CD4-positive, alpha-beta T cell treated with Interleukin-21 for 1 hour (primary cell): ENCODE measurements around the gene RAB3A.

Experiments
- DNase-seq: peaks from one replicate; pipeline ENCODE4 v3.0.0-alpha.2; 2020

The RAB3A gene, protein sequence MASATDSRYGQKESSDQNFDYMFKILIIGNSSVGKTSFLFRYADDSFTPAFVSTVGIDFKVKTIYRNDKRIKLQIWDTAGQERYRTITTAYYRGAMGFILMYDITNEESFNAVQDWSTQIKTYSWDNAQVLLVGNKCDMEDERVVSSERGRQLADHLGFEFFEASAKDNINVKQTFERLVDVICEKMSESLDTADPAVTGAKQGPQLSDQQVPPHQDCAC

GRCh38 chr19:18203863-18204393, at the start of gene RAB3A:
Gene RAB3A (minus strand): TSS chr19:18204042. CDS start chr19:18202740, 1,302 bp downstream.
- DNase-seq, result peak; percentile 99

DNA sequence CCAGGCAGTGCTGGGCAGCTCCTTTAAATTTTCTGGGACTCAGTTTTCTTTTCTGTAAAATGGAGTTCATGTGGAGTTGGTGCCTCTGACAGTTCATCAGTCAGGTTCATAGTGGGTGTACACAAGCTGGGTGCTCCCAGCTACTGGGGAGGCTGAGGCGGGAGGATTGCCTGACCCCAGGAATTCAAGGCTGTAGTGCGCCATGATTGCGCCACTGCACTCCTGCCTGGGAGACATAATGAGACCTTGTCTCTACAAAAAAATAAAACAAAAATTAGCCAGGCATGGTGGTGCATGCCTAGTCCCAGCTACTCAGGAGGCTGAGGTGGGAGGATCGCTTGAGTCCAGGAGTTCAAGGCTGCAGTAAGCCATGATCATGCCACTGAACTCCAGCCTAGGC, 49.3 kb upstream of the RAB3A start:
- DNase-seq, result no peak

- DNase-seq, result no peak
These were observed 48.5 kb upstream of the RAB3A start for GRCh38 chr19:18252370-18252717.

- DNase-seq, result peak; percentile 83
These were observed 47.9 kb upstream of the RAB3A start for GRCh38 chr19:18251587-18252369.

- no peak for DNase-seq
These were observed 46.0 kb upstream of the RAB3A start for GRCh38 chr19:18249834-18250233.

- DNase-seq, result no peak
These were observed 41.5 kb upstream of the RAB3A start for GRCh38 chr19:18245297-18245696.

DNA sequence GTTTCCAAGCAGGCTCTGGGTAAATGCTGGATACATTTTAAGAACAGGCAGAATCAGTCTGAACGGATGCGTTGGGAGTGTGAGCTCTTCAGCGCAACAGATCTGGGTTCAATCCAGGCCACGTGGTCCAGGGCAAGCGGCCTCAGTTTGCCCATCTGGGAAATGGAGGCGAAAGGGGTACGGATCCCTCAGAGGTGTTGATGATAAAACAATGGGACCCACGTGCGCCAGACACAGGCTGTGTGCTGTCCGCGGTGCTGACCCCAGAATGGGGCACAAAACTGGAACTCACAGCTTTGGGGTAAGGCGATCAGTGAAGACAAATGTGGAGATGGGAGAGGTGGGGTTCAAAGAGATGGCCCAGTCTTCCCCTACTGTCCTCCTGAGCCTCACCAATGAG, 35.5 kb upstream of the RAB3A start:
- no peak for DNase-seq

DNA sequence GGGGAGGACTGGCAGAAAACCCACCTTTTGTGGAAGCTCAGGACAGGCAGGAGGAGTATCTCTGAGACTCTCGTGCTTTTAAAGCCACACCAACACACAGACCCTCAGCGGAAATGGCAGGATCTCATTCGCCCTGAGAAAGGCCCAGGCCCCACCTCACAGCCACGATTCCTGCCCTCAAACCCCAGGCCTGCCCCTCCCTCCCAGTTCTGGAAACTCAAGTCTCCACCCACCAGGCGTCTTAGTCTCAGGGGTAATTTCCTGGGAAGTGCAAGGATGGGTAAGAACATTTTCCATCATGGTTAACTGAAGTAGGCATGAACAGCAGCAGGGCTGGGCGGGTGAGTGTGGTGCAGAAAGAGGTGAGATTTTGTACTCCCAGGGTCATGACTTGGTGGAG, 30.4 kb upstream of the RAB3A start:
- DNase-seq, result no peak

DNA sequence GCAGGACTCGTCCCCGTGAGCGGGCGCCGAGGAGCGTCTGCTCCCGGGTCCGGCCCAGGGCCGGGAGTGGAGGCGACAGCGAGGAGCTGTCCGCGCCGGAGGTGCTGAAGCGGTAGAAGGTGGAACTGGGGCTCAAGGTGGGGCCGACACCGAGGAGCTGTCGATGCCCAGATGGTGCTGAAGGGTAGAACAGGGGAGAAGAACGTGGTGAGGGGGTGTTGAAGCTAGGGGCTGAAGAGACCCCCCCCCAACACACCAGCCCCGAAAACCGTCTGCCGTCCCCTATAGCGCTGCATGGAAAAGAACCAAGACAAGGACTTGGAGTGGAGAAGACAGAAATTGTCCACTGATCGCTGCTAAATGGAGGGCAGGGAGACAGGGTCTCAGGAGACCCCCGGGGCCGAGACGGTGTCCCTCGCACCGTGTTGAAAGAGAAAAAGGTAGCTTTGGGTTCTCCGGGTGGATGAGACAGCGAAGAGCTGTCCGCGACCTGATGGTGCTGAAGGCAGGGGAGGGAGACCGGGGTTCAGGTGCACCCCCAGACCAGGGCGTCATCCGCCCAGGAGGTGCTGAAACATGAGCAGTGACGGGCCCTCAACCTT, 29.5 kb upstream of the RAB3A start:
- DNase-seq, result peak; percentile 41

DNA sequence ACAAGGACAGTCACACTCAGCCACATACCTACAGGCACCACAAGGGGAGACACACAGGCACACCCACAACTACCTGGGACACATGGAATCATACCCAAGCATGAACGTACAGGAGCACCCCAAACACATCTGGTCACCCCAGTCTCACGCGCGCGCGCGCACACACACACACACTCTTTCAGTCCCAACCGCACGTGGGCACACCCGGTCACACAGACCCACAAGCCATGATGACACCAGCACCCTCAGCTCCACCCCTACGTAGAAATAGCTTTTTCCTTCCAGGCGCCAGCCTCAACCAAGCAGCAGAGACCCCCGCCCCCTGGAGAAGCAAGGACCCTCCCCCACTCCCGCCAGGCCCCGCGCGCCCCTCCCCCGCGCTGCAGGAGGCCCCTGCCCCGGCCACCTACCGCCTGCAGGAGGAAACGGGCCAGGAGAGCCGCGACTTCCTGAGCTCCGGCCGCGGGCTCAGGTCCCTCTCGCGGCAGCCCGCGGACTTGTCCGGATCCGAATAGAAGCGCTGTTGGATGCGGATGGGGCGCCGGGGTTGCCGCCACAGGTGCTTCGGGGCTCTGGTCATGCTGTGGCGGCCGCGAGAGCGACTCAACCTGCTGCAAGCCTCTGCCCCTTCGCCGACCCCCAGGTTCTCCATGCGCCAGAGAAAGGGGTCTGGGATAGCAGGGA, 28.8 kb upstream of the RAB3A start:
- no peak for DNase-seq

DNA sequence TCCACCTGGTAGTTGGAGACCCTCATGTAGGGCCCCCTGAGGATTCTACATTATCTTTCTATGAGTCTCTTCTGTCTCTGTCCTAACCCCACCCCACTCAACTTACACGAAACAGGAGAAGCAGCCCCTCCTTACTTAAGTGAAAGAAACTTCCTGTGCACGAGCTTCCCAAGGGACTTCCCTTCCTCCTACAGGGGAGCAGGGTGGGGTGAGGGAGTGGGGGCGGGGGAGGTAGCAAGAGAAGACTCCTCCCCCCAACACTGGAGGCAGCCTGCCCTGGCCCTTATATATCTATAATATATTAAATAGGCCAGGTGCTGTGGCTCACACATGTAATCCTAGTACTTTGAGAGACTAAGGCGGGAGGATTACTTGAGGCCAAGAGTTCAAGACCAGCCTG, 27.9 kb upstream of the RAB3A start:
- no peak for DNase-seq

GRCh38 chr19:18230941-18231734, 27.3 kb upstream of the RAB3A start:
- no peak for DNase-seq

DNA sequence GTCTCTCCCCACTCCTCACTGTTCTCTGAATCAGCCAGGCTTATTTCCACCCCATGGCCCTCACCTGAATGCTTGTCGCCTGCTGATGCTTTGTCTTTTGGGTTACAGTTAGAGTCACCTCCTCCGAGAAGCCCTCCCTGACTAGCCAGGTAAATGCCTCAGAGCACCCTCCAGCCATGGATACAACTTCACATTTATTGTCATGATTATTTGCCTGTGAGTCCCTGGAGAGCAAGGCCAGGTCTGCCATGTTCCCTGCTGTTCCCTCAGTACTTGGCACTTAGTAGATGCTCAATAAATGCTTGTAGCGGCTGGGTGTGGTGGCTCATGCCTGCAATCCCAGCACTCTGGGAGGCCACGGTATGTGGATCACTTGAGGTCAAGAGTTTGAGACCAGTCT, 26.1 kb upstream of the RAB3A start:
- no peak for DNase-seq

DNA sequence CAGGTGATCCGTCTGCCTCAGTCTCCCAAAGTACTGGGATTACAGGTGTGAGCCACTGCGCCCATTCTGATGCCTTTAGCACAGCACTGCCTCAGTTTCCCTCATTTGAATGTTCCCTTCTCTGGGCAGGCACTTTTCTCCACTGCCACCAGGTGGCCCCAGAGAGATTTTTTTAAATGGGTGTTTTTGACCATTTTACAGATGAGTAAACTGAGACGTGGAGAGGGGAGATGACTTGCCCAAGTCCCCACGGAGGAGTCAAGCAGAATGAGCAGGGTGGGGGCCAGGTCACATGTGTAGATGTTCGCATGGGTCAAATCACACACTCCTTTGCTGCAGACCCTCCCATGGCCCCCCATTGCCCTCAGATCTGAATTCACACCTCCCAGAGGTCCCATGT, 25.6 kb upstream of the RAB3A start:
- DNase-seq, result no peak

DNA sequence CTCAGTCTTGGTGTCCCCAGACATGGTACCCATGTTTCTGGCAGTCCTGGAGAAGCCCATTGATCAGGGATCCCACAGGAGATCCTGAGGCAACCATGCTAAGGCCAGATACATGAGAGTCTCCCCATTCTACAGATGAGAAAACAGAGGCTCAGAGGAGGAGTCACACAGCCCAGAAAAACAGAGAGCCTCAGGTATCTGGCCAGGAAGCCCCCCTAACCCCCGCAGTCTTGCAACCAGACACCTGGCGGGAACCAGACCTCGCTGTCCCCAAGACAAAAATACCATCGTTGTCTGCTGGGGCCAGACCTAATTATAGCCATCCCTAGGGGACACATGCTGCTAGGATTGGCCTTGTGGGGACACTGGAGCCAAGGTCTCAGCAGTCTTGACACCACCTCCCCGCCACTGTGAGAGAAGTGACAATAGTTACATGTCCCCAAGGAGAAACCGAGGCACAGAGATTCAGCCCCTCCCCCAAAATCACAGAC, 24.0 kb upstream of the RAB3A start:
- no peak for DNase-seq

GRCh38 chr19:18226956-18227780, 23.3 kb upstream of the RAB3A start:
- no peak for DNase-seq

DNA sequence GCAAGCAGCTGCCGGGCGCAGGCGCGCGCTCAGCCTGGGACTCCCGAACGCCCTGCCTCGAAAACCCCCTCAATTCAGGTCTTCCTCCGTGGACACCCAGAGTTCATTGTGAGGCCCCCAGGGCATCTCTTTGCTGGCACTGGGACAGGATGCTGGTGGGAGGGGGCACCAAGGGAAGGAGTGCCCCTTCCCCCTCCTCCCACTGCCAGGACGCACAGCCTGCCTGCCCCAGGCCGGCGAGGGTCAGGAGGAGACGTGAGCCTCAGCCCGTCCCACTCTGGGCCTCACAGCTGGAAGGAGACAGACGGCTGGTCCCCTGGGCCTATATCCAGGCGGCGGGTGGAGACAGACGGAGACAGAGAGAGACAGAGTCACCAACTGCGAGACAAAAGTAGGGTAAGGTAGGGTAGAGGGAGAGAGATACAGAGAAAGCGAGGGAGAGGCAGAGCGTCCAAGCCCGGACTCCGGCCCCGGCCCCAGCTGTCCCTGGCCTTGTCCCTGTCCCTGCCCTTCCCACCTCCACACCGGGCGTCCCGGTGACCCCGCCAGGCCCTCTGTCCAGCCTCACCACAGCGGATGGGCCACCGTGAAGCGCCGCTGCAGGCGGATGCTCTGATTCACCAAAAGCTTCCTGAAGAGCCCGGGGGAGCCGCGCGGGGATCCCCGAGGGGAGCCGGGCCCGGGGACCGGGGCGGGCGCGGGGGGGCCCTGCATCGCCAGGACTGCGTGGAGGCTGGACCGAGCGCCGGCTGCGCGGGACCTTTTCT, 22.0 kb upstream of the RAB3A start, which contains the start of gene PDE4C:
Gene PDE4C, minus strand, starts transcription at position 737 of the 767 bp plus-strand sequence. Its CDS starts 23 bp downstream, at position 714.
- DNase-seq, result no peak

DNA sequence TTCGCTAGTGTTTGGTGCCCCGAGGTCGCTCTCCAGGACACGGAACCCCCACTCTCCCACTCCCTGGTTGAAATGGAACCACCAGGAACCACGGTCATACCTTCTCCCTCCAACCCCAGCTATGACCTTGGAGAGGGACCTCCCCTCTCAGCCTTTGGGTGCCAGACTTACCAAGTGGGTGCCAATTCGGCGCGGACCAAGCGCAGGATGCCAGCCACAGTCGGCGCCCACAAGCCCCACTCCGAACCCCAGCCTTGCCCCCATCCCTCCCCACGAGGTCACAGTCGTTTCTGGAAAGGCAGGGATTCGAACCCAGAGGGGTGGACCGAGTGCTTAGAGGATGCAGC, 21.5 kb upstream of the RAB3A start:
- no peak for DNase-seq

DNA sequence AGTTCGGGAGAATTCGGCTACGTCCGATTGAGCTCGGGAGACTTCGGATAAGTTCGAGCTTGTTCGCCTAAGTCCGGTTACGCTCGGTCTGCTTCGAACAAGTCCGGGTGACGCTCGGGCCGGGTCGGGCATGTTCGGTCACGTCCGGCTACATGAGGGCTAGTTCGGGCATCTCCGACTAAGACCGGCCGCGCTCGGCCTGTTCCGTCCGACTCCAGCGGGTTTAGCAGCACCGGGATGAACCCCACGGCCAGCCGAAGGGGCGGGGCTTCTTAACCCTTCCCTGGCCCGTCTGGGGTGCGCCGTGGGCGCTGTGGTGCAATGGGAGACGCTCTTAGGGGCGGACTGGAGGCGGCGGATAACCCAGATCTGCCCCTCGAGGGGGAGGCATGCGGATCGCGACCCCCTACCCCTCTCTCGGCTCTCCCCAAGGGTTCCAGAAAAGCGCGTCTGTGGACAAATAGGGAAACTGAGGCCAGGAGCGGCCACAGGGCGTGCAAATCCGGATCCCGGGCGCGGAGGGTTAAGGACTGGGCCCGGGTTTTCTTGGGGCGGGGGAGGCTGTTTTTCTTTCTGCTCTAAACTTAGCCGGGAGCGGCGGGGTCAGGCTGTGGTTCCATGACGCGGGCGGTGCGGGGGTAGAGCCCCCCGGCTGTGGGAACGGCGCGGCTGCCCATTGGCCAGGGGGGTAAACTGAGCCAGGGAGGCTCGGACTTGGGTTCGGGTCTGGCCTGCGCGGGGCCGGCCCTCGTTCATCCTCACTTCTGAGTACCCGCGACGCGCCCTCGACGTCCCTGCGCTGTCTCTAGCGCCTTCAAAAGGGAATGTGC, 20.9 kb upstream of the RAB3A start:
- peak; percentile 89 for DNase-seq
